Measurements from ENCODE around the gene PCDH9.

Gene PCDH9

GRCh38 chr13:67225252-67226159, 4.6 kb downstream of the PCDH9 start:
- no peak for DNase-seq

- peak; percentile 81 for DNase-seq
These were observed 5.8 kb downstream of the PCDH9 start for GRCh38 chr13:67224148-67224846.

- DNase-seq, result no peak
These were observed 6.4 kb downstream of the PCDH9 start for GRCh38 chr13:67223742-67224141.

- DNase-seq, result no peak
These were observed 7.1 kb downstream of the PCDH9 start for GRCh38 chr13:67223024-67223423.

GRCh38 chr13:67221630-67222226, 8.4 kb downstream of the PCDH9 start:
- no peak for DNase-seq

- no peak for DNase-seq
These were observed 11.0 kb downstream of the PCDH9 start for GRCh38 chr13:67219113-67219512.

GRCh38 chr13:67217880-67218279, 12.3 kb downstream of the PCDH9 start:
- no peak for DNase-seq

- no peak for DNase-seq
These were observed 13.3 kb downstream of the PCDH9 start for GRCh38 chr13:67216864-67217263.

GRCh38 chr13:67210208-67210607, 19.9 kb downstream of the PCDH9 start:
- no peak for DNase-seq

GRCh38 chr13:67208552-67208951, 21.6 kb downstream of the PCDH9 start:
- DNase-seq, result no peak

GRCh38 chr13:67204764-67205163, 25.4 kb downstream of the PCDH9 start:
- DNase-seq, result peak; percentile 35

GRCh38 chr13:67200605-67201004, 29.5 kb downstream of the PCDH9 start:
- DNase-seq, result no peak

- no peak for DNase-seq
These were observed 30.0 kb downstream of the PCDH9 start for GRCh38 chr13:67200183-67200582.

- no peak for DNase-seq
These were observed 32.4 kb downstream of the PCDH9 start for GRCh38 chr13:67197704-67198103.

GRCh38 chr13:67193979-67194378, 36.2 kb downstream of the PCDH9 start:
- no peak for DNase-seq

- no peak for DNase-seq
These were observed 37.4 kb downstream of the PCDH9 start for GRCh38 chr13:67192751-67193150.

GRCh38 chr13:67186995-67187569, 43.1 kb downstream of the PCDH9 start:
- no peak for DNase-seq

GRCh38 chr13:67184247-67184646, 45.9 kb downstream of the PCDH9 start:
- DNase-seq, result no peak

GRCh38 chr13:67183151-67183550, 47.0 kb downstream of the PCDH9 start:
- DNase-seq, result no peak

- no peak for DNase-seq
These were observed 54.2 kb downstream of the PCDH9 start for GRCh38 chr13:67175836-67176459.

GRCh38 chr13:67168384-67168783, 61.8 kb downstream of the PCDH9 start:
- no peak for DNase-seq

GRCh38 chr13:67167420-67167819, 62.7 kb downstream of the PCDH9 start:
- DNase-seq, result no peak

GRCh38 chr13:67161176-67161575, 69.0 kb downstream of the PCDH9 start:
- no peak for DNase-seq
